Testis (tissue), 2 donors: ENCODE measurements around the gene HELZ.

Experiments used
- CTCF ChIP-seq, 3 experiments: fragments of 450-650 bp in 2 of 3; fragments of 200-600 bp in 1 of 3; sonication (generic) in 1 of 3; IDR thresholded peaks; one replicate each; pipeline ENCODE4 v1.5.1; 2016 to 2019; ENCODE audit warnings: antibody characterized with exemption in 3 of 3, mild to moderate bottlenecking in 2 of 3, moderate library complexity in 1 of 3
- POLR2A ChIP-seq: fragments of 450-650 bp; IDR thresholded peaks from one replicate; pipeline ENCODE4 v1.6.1; 2017; ENCODE audit warnings: antibody characterized with exemption, mild to moderate bottlenecking, moderate library complexity

- TF ChIP-seq CTCF (IDR thresholded peaks at IDR 0.05) = no peak
- no peak for TF ChIP-seq POLR2A
These were observed 45.8 kb upstream of the HELZ start for GRCh38 chr17:67290711-67291291.
